H1 (cell line): Measurements from ENCODE around the gene FOXI1. TPM values are rescaled to one million over a fixed set of nuclear protein-coding genes. Genes with fewer than 3 reads are reported as not detected.

Experiments used
- CTCF ChIA-PET: fragments of 300-600 bp; sonication (Branson Sonifier 250); formaldehyde crosslinking; loops from one replicate; lab custom pipeline; 2021; ENCODE audit not compliant: partially characterized antibody; lab: Charles Lee
- POLR2A ChIA-PET: fragments of 300-600 bp; sonication (Branson Sonifier 250); formaldehyde crosslinking; loops from one replicate; lab custom pipeline; 2021; ENCODE audit warnings: inconsistent platforms; ENCODE audit not compliant: partially characterized antibody; lab: Charles Lee
- DNase-seq, 2 experiments: peaks; one replicate each; pipeline versions ENCODE4 v3.0.0 to v3.0.0-alpha.2; 2010 to 2022; ENCODE audit warnings: low spot score in 2 of 2, low read depth in 1 of 2, mixed read lengths in 1 of 2
- FAIRE-seq: peaks from 2 replicates; lab custom pipeline; 2011; peaks lifted over from hg19 to GRCh38; lab: Jason Lieb, UNC
- H2AFZ ChIP-seq: 2 replicates; pipeline ENCODE4 v1.8.1; 2012; ENCODE audit warnings: low read length, inconsistent platforms
- H2AK5ac ChIP-seq: 2 replicates; pipeline ENCODE4 v1.6.1; 2013; ENCODE audit warnings: low read depth, low read length
- H2BK120ac ChIP-seq: replicated peaks from 2 replicates; pipeline ENCODE3; 2013; ENCODE audit warnings: low read depth, low read length, inconsistent platforms
- H2BK12ac ChIP-seq: 2 replicates; pipeline ENCODE4 v1.6.1; 2013; ENCODE audit warnings: low read depth, low read length
- H2BK15ac ChIP-seq: 2 replicates; pipeline ENCODE4 v1.6.1; 2013; ENCODE audit warnings: low read length
- H2BK20ac ChIP-seq: 2 replicates; pipeline ENCODE4 v1.6.1; 2013; ENCODE audit warnings: low read length
- H2BK5ac ChIP-seq: 2 replicates; pipeline ENCODE4 v1.6.1; 2013; ENCODE audit warnings: low read depth, low read length
- H3K14ac ChIP-seq: 2 replicates; pipeline ENCODE4 v1.6.1; 2013; ENCODE audit warnings: inconsistent platforms; ENCODE audit not compliant: insufficient read length
- H3K18ac ChIP-seq: 2 replicates; pipeline ENCODE4 v1.6.1; 2013; ENCODE audit warnings: low read length; ENCODE audit errors: extremely low read depth
- H3K23ac ChIP-seq: 2 replicates; pipeline ENCODE4 v1.6.1; 2013; ENCODE audit warnings: inconsistent platforms; ENCODE audit not compliant: insufficient read length
- H3K23me2 ChIP-seq: 2 replicates; pipeline ENCODE4 v1.6.1; 2013; ENCODE audit warnings: low read depth, low read length
- H3K27ac ChIP-seq: 2 replicates; pipeline ENCODE4 v1.6.1; 2011; ENCODE audit warnings: low read depth, low read length, inconsistent platforms
- H3K27me3 ChIP-seq, 4 experiments: replicated peaks in 1 of 4; 1 replicate in 1 of 4; 2 replicates in 3 of 4; pipeline versions ENCODE4 v1.6.1 to v1.8.1; 2011 to 2013; ENCODE audit warnings: low read length in 3 of 4, mild to moderate bottlenecking in 3 of 4, inconsistent platforms in 2 of 4, mixed read lengths in 2 of 4, moderate library complexity in 1 of 4; ENCODE audit not compliant: control insufficient read depth in 3 of 4, insufficient read depth in 3 of 4; ENCODE audit errors: extremely low read depth in 1 of 4
- H3K36me3 ChIP-seq, 4 experiments: 2 replicates each; pipeline versions ENCODE4 v1.6.1 to v1.8.1; 2011 to 2013; ENCODE audit warnings: mild to moderate bottlenecking in 4 of 4, low read length in 3 of 4, moderate library complexity in 2 of 4, control low read depth in 1 of 4, inconsistent platforms in 1 of 4; ENCODE audit not compliant: insufficient read depth in 4 of 4, control insufficient read depth in 2 of 4
- H3K4ac ChIP-seq: replicated peaks from 2 replicates; pipeline ENCODE3; 2013; ENCODE audit warnings: low read length, low read depth, mixed read lengths, inconsistent platforms; ENCODE audit not compliant: insufficient read length
- H3K4me1 ChIP-seq, 4 experiments: replicated peaks in 1 of 4; 1 replicate in 1 of 4; 2 replicates in 3 of 4; pipeline versions ENCODE4 v1.6.1 to v1.8.1; 2011 to 2013; ENCODE audit warnings: low read length in 3 of 4, inconsistent platforms in 2 of 4, mixed read lengths in 1 of 4; ENCODE audit not compliant: insufficient read depth in 4 of 4, control insufficient read depth in 3 of 4
- H3K4me2 ChIP-seq, 2 experiments: 2 replicates each; pipeline versions ENCODE4 v1.6.1 to v1.8.1; 2011 to 2013; ENCODE audit warnings: low read depth in 2 of 2, low read length in 2 of 2, control low read depth in 1 of 2, inconsistent platforms in 1 of 2, mild to moderate bottlenecking in 1 of 2; ENCODE audit not compliant: insufficient read depth in 1 of 2
- H3K4me3 ChIP-seq, 4 experiments: fragments of 200-600, 300-600 bp in 1 of 4; sonication (generic), shearing (Covaris generic), sonication (Bioruptor Twin) in 1 of 4; 2 replicates each; pipeline versions ENCODE4 v1.5.1 to v1.8.1; 2011 to 2016; ENCODE audit warnings: low read length in 4 of 4, low read depth in 3 of 4, control low read depth in 2 of 4, inconsistent platforms in 2 of 4, mild to moderate bottlenecking in 2 of 4, mixed read lengths in 1 of 4, moderate library complexity in 1 of 4; ENCODE audit not compliant: insufficient read depth in 2 of 4; ENCODE audit errors: extremely low read depth in 1 of 4
- H3K56ac ChIP-seq: replicated peaks from 2 replicates; pipeline ENCODE3; 2013; ENCODE audit warnings: low read depth, mild to moderate bottlenecking, mixed read lengths, low read length, inconsistent platforms; ENCODE audit not compliant: insufficient read length
- H3K79me1 ChIP-seq: 2 replicates; pipeline ENCODE4 v1.6.1; 2013; ENCODE audit warnings: low read depth, low read length, control low read depth
- H3K79me2 ChIP-seq, 2 experiments: 2 replicates each; pipeline versions ENCODE4 v1.6.1 to v1.8.1; 2012 to 2013; ENCODE audit warnings: low read length in 2 of 2, mild to moderate bottlenecking in 2 of 2, inconsistent platforms in 1 of 2; ENCODE audit not compliant: insufficient read depth in 2 of 2, control insufficient read depth in 1 of 2
- H3K9ac ChIP-seq, 4 experiments: replicated peaks in 1 of 4; 1 replicate in 1 of 4; 2 replicates in 3 of 4; pipeline versions ENCODE4 v1.6.1 to v1.8.1; 2011 to 2013; ENCODE audit warnings: low read depth in 3 of 4, low read length in 3 of 4, control low read depth in 2 of 4, mild to moderate bottlenecking in 2 of 4, moderate library complexity in 2 of 4, inconsistent platforms in 1 of 4; ENCODE audit errors: extremely low read depth in 1 of 4
- H3K9me3 ChIP-seq, 2 experiments: 2 replicates each; pipeline versions ENCODE4 v1.6.1 to v1.8.1; 2012 to 2013; ENCODE audit warnings: mild to moderate bottlenecking in 2 of 2, moderate library complexity in 2 of 2, control low read depth in 1 of 2, inconsistent platforms in 1 of 2, low read depth in 1 of 2, low read length in 1 of 2, mixed read lengths in 1 of 2; ENCODE audit not compliant: insufficient read depth in 2 of 2
- H4K20me1 ChIP-seq, 2 experiments: replicated peaks in 1 of 2; 2 replicates each; pipeline versions ENCODE3 to v1.8.1; 2011 to 2013; ENCODE audit warnings: inconsistent platforms in 2 of 2, low read length in 2 of 2, mild to moderate bottlenecking in 1 of 2; ENCODE audit not compliant: insufficient read depth in 2 of 2, control insufficient read depth in 1 of 2
- H4K5ac ChIP-seq: 2 replicates; pipeline ENCODE4 v1.6.1; 2013; ENCODE audit warnings: low read length, low read depth, mixed read lengths, inconsistent platforms; ENCODE audit not compliant: insufficient read length
- H4K8ac ChIP-seq: 2 replicates; pipeline ENCODE4 v1.8.0; 2013; ENCODE audit warnings: mild to moderate bottlenecking, moderate library complexity, low read length, inconsistent platforms; ENCODE audit not compliant: insufficient read depth; ENCODE audit errors: extremely low read depth
- H4K91ac ChIP-seq: replicated peaks from 2 replicates; pipeline ENCODE3; 2013; ENCODE audit warnings: low read length, mixed read lengths, inconsistent platforms; ENCODE audit not compliant: insufficient read length
- SP2 ChIP-seq: IDR thresholded peaks from 2 replicates; pipeline ENCODE4 v1.6.1; 2012; ENCODE audit warnings: mild to moderate bottlenecking, low read length, inconsistent platforms
- SP4 ChIP-seq: IDR thresholded peaks from 2 replicates; pipeline ENCODE4 v1.6.1; 2012; ENCODE audit warnings: low read length, inconsistent platforms
- WGBS, 2 experiments: shearing (Covaris generic) in 1 of 2; methylation state at CpG; one replicate each; pipeline versions ENCODE4 v1.1.6 to v1.1.7; 2013 to 2015; ENCODE audit warnings: low lambda C conversion rate in 2 of 2, mixed read lengths in 2 of 2, inconsistent platforms in 1 of 2, low coverage in 1 of 2, missing lambda C conversion rate in 1 of 2; ENCODE audit not compliant: insufficient replicate concordance in 2 of 2, insufficient coverage in 1 of 2, insufficient read length in 1 of 2; ENCODE audit errors: extremely low coverage in 1 of 2, missing lambda C conversion rate in 1 of 2; 5-methylcytosine and 5-hydroxymethylcytosine counted together
- polyA plus RNA-seq, 7 experiments: library from polyadenylated mRNA; depleted of rRNA in 3 of 7; stranded (reverse) in 5 of 7; unstranded in 2 of 7; fragments of >200 nt in 5 of 7; fragments of 200-250 nt in 2 of 7; gene quantifications; 1 replicate in 5 of 7; 2 replicates in 1 of 7; 4 replicates in 1 of 7; pipeline versions ENCODE4 v1.2.1 to v1.2.3, GENCODE V29; 2011 to 2013; ENCODE audit warnings: missing spikeins in 2 of 7, mixed read lengths in 2 of 7
- total RNA-seq: library from RNA; stranded (reverse); fragmentation: NEBNext Ultra II Directional; extraction: Animal tissue kit (Norgen Biotek cat#: 25700); gene quantifications from 2 replicates; pipeline ENCODE4 v1.2.1, GENCODE V29; 2021

The FOXI1 gene
- total and polyA plus RNA-seq, 2 of the 8 experiments (the other 6 are each of a cell fraction or from before 2014, with no cell fraction given): not detected

GRCh38 chr5:170071748-170072147 lies 33.9 kb upstream of the FOXI1 start:
- Histone ChIP-seq H2BK20ac (no peak overlapping the region), H3K27ac (no peak overlapping the region), H3K56ac (no peak overlapping the region), H3K14ac (no peak overlapping the region), H3K27me3 (no peaks in the 10 kb centered on the region; a peak in 1 of 7 replicates), H3K9me3 (no peaks in the 10 kb centered on the region), H3K4me1 (no peaks in the 10 kb centered on the region), H3K23me2 (no peaks in the 10 kb centered on the region), H2BK5ac (no peak overlapping the region), H4K5ac (no peak overlapping the region), H3K9ac (no peak overlapping the region), H3K4me2 (no peak overlapping the region), H3K18ac (no peak overlapping the region), H2AK5ac (no peak overlapping the region), H2BK120ac (no peak overlapping the region), H2BK15ac (no peak overlapping the region), H3K4me3 (no peak overlapping the region), H4K91ac (no peak overlapping the region), H3K79me2 (no peaks in the 10 kb centered on the region), H3K36me3 (no peaks in the 10 kb centered on the region), H2BK12ac (no peak overlapping the region), H2AFZ (no peak overlapping the region), H3K79me1 (no peaks in the 10 kb centered on the region), H3K4ac (no peak overlapping the region), H4K20me1 (no peaks in the 10 kb centered on the region), H3K23ac (no peak overlapping the region), H4K8ac (no peak overlapping the region)
- ChIA-PET CTCF (interaction anchor here (0.7 to 4.1 kb wide), 40 partner anchors 9 to 1080 kb away, joined by 3 to 48 read pairs (median 5); partner anchors contain the start of gene INSYN2B), POLR2A (no interaction called here)
- 93% methylated on average over 2 of the region's 2 CpGs; no CpG with 5 or more reads in 1 of the 2 experiments for WGBS, 2 experiments
- FAIRE-seq: no peak
- no peak for DNase-seq
- TF ChIP-seq SP4: no peak
- TF ChIP-seq SP2: no peak
